Measurements from ENCODE around the gene PLCB1.

Gene PLCB1

GRCh38 chr20:8658103-8658502, 526.0 kb downstream of the PLCB1 start:
- H3K4me1 ChIP-seq (ENCODE audit: insufficient read depth, low read length, severe bottlenecking) = peaks cover 19% of the 10 kb centered on the region
- H3K4me3 ChIP-seq (ENCODE audit: low read depth, low read length, poor library complexity, severe bottlenecking) = no peak overlapping the region
- no peaks in the 10 kb centered on the region for H3K9me3 ChIP-seq (ENCODE audit: low read length)
- no peaks in the 10 kb centered on the region for H3K9me2 ChIP-seq (ENCODE audit: low read depth, low read length)
- H4K20me1 ChIP-seq (ENCODE audit: insufficient read depth, low read length) = no peaks in the 10 kb centered on the region
- TF ChIP-seq CTCF (IDR thresholded peaks at IDR 0.05; ENCODE audit: low read length) (no peak), EZH2 (IDR thresholded peaks at IDR 0.05; ENCODE audit: borderline replicate concordance, low read length) (no peak)
- H3K27me3 ChIP-seq (ENCODE audit: insufficient read depth, low read length) = no peaks in the 10 kb centered on the region
- H3K4me2 ChIP-seq (ENCODE audit: low read length) = no peak overlapping the region
- no peaks in the 10 kb centered on the region for H3K36me3 ChIP-seq (ENCODE audit: insufficient read depth, low read length)
- no peaks in the 10 kb centered on the region for H3K79me2 ChIP-seq (ENCODE audit: insufficient read depth, low read length)
- H2AFZ ChIP-seq (ENCODE audit: low read length) = no peak overlapping the region
- H3F3A ChIP-seq (ENCODE audit: insufficient read depth, low read length) = 0 out of 2 replicates have a peak, but pooled peaks cover under 1% of the 10 kb centered on the region
- H3K27ac ChIP-seq (ENCODE audit: low read depth, low read length, poor library complexity, severe bottlenecking) = no peak overlapping the region
- no peak overlapping the region for H3K9ac ChIP-seq (ENCODE audit: low read length)

- no peak overlapping the region for H3K9ac ChIP-seq (ENCODE audit: low read length)
- no peaks in the 10 kb centered on the region for H3K9me2 ChIP-seq (ENCODE audit: low read depth, low read length)
- no peak for TF ChIP-seq EZH2 (IDR thresholded peaks at IDR 0.05; ENCODE audit: borderline replicate concordance, low read length)
- TF ChIP-seq CTCF (IDR thresholded peaks at IDR 0.05; ENCODE audit: low read length) = no peak
- no peaks in the 10 kb centered on the region for H3K9me3 ChIP-seq (ENCODE audit: low read length)
- H4K20me1 ChIP-seq (ENCODE audit: insufficient read depth, low read length) = no peaks in the 10 kb centered on the region
- 0 out of 2 replicates have a peak, but pooled peaks cover 3% of the 10 kb centered on the region for H3F3A ChIP-seq (ENCODE audit: insufficient read depth, low read length)
- H3K4me3 ChIP-seq (ENCODE audit: low read depth, low read length, poor library complexity, severe bottlenecking) = no peak overlapping the region
- H3K36me3 ChIP-seq (ENCODE audit: insufficient read depth, low read length) = no peaks in the 10 kb centered on the region
- H3K4me1 ChIP-seq (ENCODE audit: insufficient read depth, low read length, severe bottlenecking) = peaks cover 20% of the 10 kb centered on the region
- no peak overlapping the region for H3K4me2 ChIP-seq (ENCODE audit: low read length)
- no peaks in the 10 kb centered on the region for H3K27me3 ChIP-seq (ENCODE audit: insufficient read depth, low read length)
- peak overlapping the region; percentile 75; the same call in 1 of the 2 replicates for H2AFZ ChIP-seq (ENCODE audit: low read length)
- peak overlapping the region; percentile 12 for H3K27ac ChIP-seq (ENCODE audit: low read depth, low read length, poor library complexity, severe bottlenecking)
- H3K79me2 ChIP-seq (ENCODE audit: insufficient read depth, low read length) = no peaks in the 10 kb centered on the region
Observed at GRCh38 chr20:8661229-8661952, 529.3 kb downstream of the PLCB1 start.

DNA sequence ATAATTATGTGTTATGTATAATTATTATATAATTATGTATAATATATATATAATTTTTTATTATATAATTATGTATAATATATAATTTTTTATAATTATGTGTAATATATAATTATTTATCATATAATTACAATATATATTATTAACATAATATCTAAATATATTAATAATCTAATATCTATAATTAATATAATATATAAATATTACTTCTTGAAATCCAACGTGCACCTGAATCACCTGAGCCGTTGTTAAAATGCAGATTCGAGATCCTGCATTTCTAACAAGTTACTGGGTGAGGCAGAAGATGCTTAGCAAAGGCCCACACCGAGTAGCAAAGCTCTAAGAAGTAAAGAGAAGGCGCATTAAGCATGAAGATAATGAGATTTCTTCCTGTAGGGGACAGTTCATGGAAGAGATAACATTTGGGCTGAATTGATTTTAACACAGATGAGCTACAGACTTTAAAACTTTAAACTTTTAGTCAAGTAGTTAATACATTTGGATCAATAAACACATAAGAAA, 530.4 kb downstream of the PLCB1 start:
- H2AFZ ChIP-seq (ENCODE audit: low read length) = no peak overlapping the region
- H3K27ac ChIP-seq (ENCODE audit: low read depth, low read length, poor library complexity, severe bottlenecking) = no peak overlapping the region
- H3K36me3 ChIP-seq (ENCODE audit: insufficient read depth, low read length) = no peaks in the 10 kb centered on the region
- no peak overlapping the region for H3K4me2 ChIP-seq (ENCODE audit: low read length)
- no peaks in the 10 kb centered on the region for H3K79me2 ChIP-seq (ENCODE audit: insufficient read depth, low read length)
- no peaks in the 10 kb centered on the region for H4K20me1 ChIP-seq (ENCODE audit: insufficient read depth, low read length)
- no peaks in the 10 kb centered on the region for H3K27me3 ChIP-seq (ENCODE audit: insufficient read depth, low read length)
- H3K9me2 ChIP-seq (ENCODE audit: low read depth, low read length) = no peaks in the 10 kb centered on the region
- no peak overlapping the region for H3K9ac ChIP-seq (ENCODE audit: low read length)
- no peak overlapping the region for H3K4me3 ChIP-seq (ENCODE audit: low read depth, low read length, poor library complexity, severe bottlenecking)
- no peak for TF ChIP-seq EZH2 (IDR thresholded peaks at IDR 0.05; ENCODE audit: borderline replicate concordance, low read length)
- no peak for TF ChIP-seq CTCF (IDR thresholded peaks at IDR 0.05; ENCODE audit: low read length)
- peaks cover 12% of the 10 kb centered on the region for H3K4me1 ChIP-seq (ENCODE audit: insufficient read depth, low read length, severe bottlenecking)
- no peaks in the 10 kb centered on the region for H3K9me3 ChIP-seq (ENCODE audit: low read length)
- 0 out of 2 replicates have a peak, but pooled peaks cover 3% of the 10 kb centered on the region for H3F3A ChIP-seq (ENCODE audit: insufficient read depth, low read length)
